ENCODE measurements around the gene SSR1. TPM values are rescaled to one million over a fixed set of nuclear protein-coding genes. Genes with fewer than 3 reads are reported as not detected.
"Not testable (repeated sequence)": the region's sequence is repeated elsewhere in the genome, so short reads cannot be mapped to it uniquely, and the experiment has no call there.

The SSR1 gene
- polyA plus RNA-seq, 3 donors: 23.4 to 47.6 (median 33.2) TPM

DNA sequence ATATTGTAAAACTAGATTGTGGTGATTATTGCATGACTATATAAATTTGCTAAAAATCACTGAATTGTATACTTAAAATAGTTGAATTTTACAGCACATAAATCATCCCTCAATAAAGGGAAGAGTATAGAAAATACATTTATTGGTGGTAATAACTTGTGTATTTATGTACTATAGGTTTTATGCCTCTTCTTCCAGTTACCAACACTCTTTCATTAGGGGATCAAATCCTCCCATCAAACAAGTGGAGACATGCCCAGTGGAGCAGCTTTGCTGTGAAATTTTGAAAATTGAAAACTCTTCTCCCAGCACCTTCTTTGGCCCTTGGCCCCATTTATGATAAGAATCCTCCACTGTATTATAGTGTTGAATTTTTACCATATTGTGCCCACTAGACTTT, 10.1 kb upstream of the SSR1 start:
- no peak overlapping the region for H3K27ac ChIP-seq (ENCODE audit: low read depth, low read length)

GRCh38 chr6:7321866-7322265, 8.9 kb upstream of the SSR1 start:
- 82 to 87% (median 86%) methylated on average over 6 of the region's 6 CpGs for WGBS, 3 donors
- H3K27ac ChIP-seq (ENCODE audit: low read depth, low read length): not testable (repeated sequence)

DNA sequence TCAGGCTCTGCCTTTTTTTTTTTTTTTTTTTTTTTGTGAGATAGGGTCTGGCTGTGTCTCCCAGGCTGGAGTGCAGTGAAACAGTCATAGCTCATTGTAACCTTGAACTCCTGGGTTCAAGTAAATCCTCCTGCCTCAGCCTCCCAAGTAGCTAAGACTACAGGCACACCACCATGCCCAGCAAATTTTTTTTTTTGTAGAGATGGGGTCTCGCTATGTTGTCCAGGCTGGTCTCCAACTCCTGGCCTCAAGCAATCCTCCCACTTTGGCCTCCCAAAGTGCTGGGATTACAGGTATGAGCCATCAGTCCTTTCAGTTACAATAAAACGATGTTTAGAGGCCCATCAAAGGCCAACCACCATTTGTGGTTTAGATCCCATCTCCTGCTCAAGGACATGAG, 6.4 kb upstream of the SSR1 start:
- WGBS, 3 donors: 88 to 93% (median 89%) methylated on average over 2 of the region's 2 CpGs
- H3K27ac ChIP-seq (ENCODE audit: low read depth, low read length): not testable (repeated sequence)

GRCh38 chr6:7317538-7317937, 4.5 kb upstream of the SSR1 start:
- no peak overlapping the region for H3K27ac ChIP-seq (ENCODE audit: low read depth, low read length)
- WGBS, 3 donors: 75 to 85% (median 83%) methylated on average over 9 of the region's 9 CpGs

- H3K27ac ChIP-seq (ENCODE audit: low read depth, low read length): no peak overlapping the region
- WGBS, 3 donors: 93 to 97% (median 96%) methylated on average over 31 to 41 of the region's 41 CpGs
These were observed 3.9 kb upstream of the SSR1 start for GRCh38 chr6:7316658-7317533.

DNA sequence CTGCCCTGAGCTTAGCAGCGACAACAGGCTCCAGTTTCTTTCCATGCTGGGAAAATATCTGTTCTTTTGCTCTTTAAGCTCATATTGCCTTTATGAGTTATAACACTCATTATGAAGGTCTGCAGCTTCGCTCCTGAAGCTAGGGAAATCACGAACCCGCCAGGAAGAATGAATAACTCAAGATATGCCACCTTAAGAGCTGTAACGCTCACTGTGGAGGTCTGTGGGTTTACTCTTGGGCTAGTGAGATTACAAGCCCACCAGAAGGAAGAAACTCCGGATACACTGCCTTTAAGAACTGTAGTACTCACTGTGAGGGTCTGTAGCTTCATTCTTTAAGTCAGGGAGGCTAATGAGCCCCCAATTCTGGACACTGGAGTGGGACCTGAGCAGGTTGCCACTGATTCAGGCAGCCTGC, 3.0 kb upstream of the SSR1 start:
- 75 to 91% (median 79%) methylated on average over 6 of the region's 6 CpGs for WGBS, 3 donors
- H3K27ac ChIP-seq (ENCODE audit: low read depth, low read length): no peak overlapping the region

DNA sequence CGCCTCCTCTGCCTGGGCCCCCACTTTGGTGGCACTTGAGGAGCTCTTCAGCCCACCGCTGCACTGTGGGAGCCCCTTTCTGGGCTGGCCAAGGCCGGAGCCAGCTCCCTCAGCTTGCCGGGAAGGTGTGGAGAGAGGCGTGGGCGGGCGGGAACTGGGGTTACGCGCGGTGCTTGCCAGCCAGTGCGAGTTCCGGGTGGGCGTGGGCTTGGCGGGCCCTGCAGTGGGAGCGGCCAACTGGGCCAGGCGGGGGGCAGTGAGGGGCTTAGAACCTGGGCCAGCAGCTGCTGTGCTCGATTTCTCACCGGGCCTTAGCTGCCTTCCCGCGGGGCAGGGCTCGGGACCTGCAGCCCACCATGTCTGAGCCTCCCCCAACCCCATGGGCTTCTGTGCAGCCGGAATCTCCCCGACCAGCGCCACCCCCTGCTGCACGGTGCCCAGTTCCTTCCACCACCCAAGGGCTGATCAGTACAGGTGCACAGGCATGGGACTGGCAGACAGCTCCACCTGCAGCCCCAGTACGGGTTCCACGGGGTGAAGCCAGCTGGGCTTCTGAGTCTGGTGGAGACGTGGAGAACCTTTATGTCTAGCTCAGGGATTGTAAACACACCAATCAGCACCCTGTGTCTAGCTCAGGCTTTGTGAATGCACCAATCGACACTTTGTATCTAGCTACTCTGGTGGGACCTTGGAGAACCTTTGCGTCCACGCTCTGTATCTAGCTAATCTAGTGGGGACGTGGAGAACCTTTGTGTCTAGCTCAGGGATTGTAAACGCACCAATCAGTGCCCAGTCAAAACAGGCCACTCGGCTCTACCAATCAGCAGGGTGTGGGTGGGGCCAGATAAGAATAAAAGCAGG, 2.3 kb upstream of the SSR1 start:
- not testable (repeated sequence) for H3K27ac ChIP-seq (ENCODE audit: low read depth, low read length)
- 84 to 95% (median 85%) methylated on average over 34 of the region's 34 CpGs for WGBS, 3 donors

- WGBS, 3 donors: 91 to 98% (median 92%) methylated on average over 7 of the region's 7 CpGs
These were observed 1.4 kb upstream of the SSR1 start for GRCh38 chr6:7314414-7314813.

GRCh38 chr6:7313505-7314165, 636 bp upstream of the SSR1 start:
- 77 to 83% (median 80%) methylated on average over 15 of the region's 15 CpGs for WGBS, 3 donors
- no peak overlapping the region for H3K27ac ChIP-seq (ENCODE audit: low read depth, low read length)

More at GRCh38 chr6:7314414-7314813, 1.4 kb upstream of the SSR1 start:
- no peak overlapping the region for H3K27ac ChIP-seq (ENCODE audit: low read depth, low read length)

- peak overlapping the region; percentile 4 for H3K27ac ChIP-seq (ENCODE audit: low read depth, low read length)
- WGBS, 3 donors: 2 to 3% (median 2%) methylated on average over 17 of the region's 17 CpGs
These were observed 933 bp downstream of the SSR1 start for GRCh38 chr6:7311917-7312615.

DNA sequence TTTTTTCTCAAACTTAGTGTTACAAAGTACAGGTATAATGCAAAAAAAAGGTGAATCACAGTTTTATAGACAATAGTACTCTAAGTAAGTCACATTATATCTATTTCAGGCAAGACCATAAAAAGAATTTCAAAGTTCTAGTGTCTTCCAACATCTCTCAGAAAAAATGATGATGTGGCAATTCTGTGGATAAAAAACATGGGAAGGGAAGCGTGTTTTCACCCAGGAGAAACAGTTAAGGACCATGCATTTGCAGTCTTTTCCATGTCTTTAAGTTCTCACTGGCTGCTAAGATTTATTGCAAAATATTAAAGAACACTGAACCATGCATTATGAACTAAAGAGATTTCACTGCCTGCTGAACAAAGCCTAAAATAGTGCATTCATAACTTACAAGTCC, 1.8 kb downstream of the SSR1 start:
- 28 to 43% (median 28%) methylated on average over 1 of the region's 1 CpG for WGBS, 3 donors

DNA sequence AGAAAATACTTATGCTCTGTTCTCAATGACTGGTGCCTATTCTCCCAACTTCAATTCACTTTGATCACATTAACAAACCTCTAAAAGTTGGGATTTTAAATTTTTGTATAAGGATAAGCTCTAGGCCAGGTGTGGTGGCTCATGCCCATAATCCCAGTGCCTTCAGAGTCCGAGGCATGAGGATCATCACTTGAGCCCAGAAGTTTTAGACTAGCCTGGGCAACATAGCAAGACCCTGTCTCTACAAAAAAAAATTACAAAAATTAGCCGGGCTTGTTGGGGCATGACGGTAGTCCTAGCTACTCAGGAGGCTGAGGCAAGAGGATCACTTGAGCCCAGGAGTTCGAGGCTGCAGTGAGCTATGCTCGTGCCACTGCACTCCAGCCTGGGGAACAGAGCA, 3.9 kb downstream of the SSR1 start:
- WGBS, 3 donors: 52 to 98% (median 82%) methylated on average over 5 of the region's 5 CpGs
- no peak overlapping the region for H3K27ac ChIP-seq (ENCODE audit: low read depth, low read length)

More for the DNA sequence above, 1.8 kb downstream of the SSR1 start:
- H3K27ac ChIP-seq (ENCODE audit: low read depth, low read length): no peak overlapping the region

- WGBS, 3 donors: 95 to 97% (median 95%) methylated on average over 5 of the region's 5 CpGs
- H3K27ac ChIP-seq (ENCODE audit: low read depth, low read length): no peak overlapping the region
These were observed 5.5 kb downstream of the SSR1 start for GRCh38 chr6:7307533-7307932.

GRCh38 chr6:7304821-7305220, 8.2 kb downstream of the SSR1 start:
- WGBS, 3 donors: 61 to 87% (median 86%) methylated on average over 1 of the region's 1 CpG
- no peak overlapping the region for H3K27ac ChIP-seq (ENCODE audit: low read depth, low read length)

DNA sequence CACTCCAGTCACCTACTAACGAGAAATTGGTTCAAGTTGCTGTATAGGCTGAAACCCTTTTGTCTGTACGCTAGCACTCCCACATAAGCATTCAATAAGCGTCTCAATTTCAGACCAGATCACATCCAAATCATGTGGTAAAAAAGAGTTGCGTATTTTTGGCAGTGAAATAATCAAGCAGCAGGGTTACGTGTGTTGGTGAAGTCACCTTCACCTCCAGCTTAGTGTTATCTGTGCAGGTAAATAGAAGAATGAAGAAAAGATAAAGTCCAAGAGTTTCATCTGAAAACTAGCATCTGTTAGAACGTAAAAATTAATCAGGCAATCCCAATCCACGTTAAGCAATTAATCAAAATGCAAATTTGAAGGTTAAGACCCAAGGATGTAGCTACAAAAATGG, 11.3 kb downstream of the SSR1 start:
- 47 to 89% (median 87%) methylated on average over 7 of the region's 7 CpGs for WGBS, 3 donors
- H3K27ac ChIP-seq (ENCODE audit: low read depth, low read length): no peak overlapping the region

GRCh38 chr6:7300926-7301325, 12.1 kb downstream of the SSR1 start:
- no peak overlapping the region for H3K27ac ChIP-seq (ENCODE audit: low read depth, low read length)
- 67 to 88% (median 85%) methylated on average over 5 of the region's 5 CpGs for WGBS, 3 donors

- WGBS, 3 donors: 90 to 91% (median 90%) methylated on average over 1 of the region's 1 CpG
- H3K27ac ChIP-seq (ENCODE audit: low read depth, low read length): no peak overlapping the region
These were observed 14.9 kb downstream of the SSR1 start for GRCh38 chr6:7298113-7298512.

DNA sequence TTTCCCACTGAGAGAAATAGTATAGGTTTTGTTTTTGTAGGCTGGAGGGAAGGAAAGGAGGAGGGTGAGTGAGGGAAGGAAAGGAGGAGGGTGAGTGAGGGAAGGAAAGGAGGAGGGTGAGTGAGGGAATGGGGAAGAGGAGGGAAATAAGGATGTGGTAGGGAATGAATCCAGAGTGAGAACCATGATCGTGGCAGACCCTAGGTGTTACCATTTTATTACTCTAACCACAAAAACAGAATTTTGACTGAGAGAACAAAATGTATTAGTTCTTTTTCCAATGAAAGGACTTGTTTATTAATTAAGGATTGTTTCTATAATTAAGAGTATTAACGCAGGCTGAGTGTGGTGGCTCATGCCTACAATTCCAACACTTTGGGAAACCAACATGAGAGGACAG, 16.4 kb downstream of the SSR1 start:
- 81 to 95% (median 91%) methylated on average over 2 of the region's 2 CpGs for WGBS, 3 donors
- H3K27ac ChIP-seq (ENCODE audit: low read depth, low read length): no peak overlapping the region

All from adipose tissue (tissue), 3 donors.